Measurements from ENCODE around the gene MKLN1. TPM values are rescaled to one million over a fixed set of nuclear protein-coding genes. Genes with fewer than 3 reads are reported as not detected.

MKLN1 gene
- total and polyA plus RNA-seq, 10 of the 15 experiments (the other 5 are each of a cell fraction or from before 2014, with no cell fraction given): 13.6 to 55.8 (median 29.3) TPM

DNA sequence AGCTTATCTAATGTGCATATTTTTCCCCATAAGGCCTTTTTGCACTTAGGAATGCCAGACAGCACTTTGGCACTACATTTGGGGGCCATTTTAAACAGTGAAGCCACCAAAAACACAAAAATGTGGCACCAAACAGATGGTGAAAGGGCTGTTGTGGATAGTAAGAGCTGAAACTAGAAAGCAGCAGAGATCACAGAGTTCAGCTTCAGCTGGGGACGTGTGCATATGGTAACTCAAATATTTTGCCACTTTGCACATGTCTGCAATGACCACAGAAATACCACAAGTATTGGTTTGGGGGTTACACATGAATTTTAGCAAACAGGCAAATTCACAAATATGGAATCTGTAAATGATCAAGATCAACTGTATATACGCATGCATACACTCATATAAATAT is 155.9 kb downstream of the MKLN1 start:
- POLR2A ChIA-PET: interaction anchor here (0.6 to 1.3 kb wide), 2 partner anchors 20 to 417 kb away, joined by 3 to 6 read pairs; no protein-coding TSS in a partner anchor
- no peak for DNase-seq (ENCODE audit: low read depth, low spot score)
- intact Hi-C loops (cut with micrococcal nuclease; ENCODE audit: unreplicated experiment) (no loop called here), in situ Hi-C loops (cut with MboI) (no loop called here)
- CTCF ChIA-PET: interaction anchor here (0.9 to 3.0 kb wide), 4 partner anchors 10 to 30 kb away, joined by 3 to 14 read pairs (median 10); no protein-coding TSS in a partner anchor
- RAD21 ChIA-PET (ENCODE audit: unreplicated experiment): interaction anchor here (1.5 kb wide), 1 partner anchor 17 kb away, joined by 3 read pairs; no protein-coding TSS in a partner anchor
- Histone ChIP-seq H3K9ac (ENCODE audit: control insufficient read depth, insufficient read depth, low read length) (no peak overlapping the region), H3K79me2 (ENCODE audit: control insufficient read depth, insufficient read depth, low read length) (no peaks in the 10 kb centered on the region), H3K4me1 (ENCODE audit: control insufficient read depth, insufficient read depth, low read length) (peaks cover 18% of the 10 kb centered on the region), H3K36me3 (ENCODE audit: control insufficient read depth in 2 of 2, insufficient read depth in 2 of 2, low read length in 1 of 2) (no peaks in the 10 kb centered on the region), H3K27me3 (replicated peaks in 1 of 2; ENCODE audit: control insufficient read depth in 2 of 2, insufficient read depth in 2 of 2, low read length in 1 of 2) (no peaks in the 10 kb centered on the region), H3K27ac (ENCODE audit: control insufficient read depth, insufficient read depth) (no peak overlapping the region), H3K9me3 (replicated peaks; ENCODE audit: control insufficient read depth, insufficient read depth, low read length) (no peaks in the 10 kb centered on the region), H4K20me1 (ENCODE audit: control insufficient read depth, insufficient read depth) (no peaks in the 10 kb centered on the region), H3K4me3 (no peak overlapping the region), H3K4me2 (ENCODE audit: control insufficient read depth, insufficient read depth) (no peak overlapping the region), H2AFZ (ENCODE audit: control insufficient read depth, low read depth, low read length) (no peak overlapping the region)
- SMC1A ChIA-PET (ENCODE audit: uncharacterized antibody, unreplicated experiment): interaction anchor here (0.8 to 2.8 kb wide), 6 partner anchors 8 to 44 kb away, joined by 3 to 18 read pairs (median 4); no protein-coding TSS in a partner anchor
- TF ChIP-seq BHLHE40 (IDR thresholded peaks at IDR 0.05; ENCODE audit: borderline replicate concordance in 1 of 2, low read depth in 2 of 2, low read length in 1 of 2) (no peak), RUNX3 (IDR thresholded peaks at IDR 0.05; ENCODE audit: low read length) (peak; percentile 48)
- BruUV-seq (replicated peaks): no TSS peak
- ATAC-seq: peak; percentile 74
- whole genome bisulfite sequencing (ENCODE audit: insufficient coverage, insufficient replicate concordance, low lambda C conversion rate, missing lambda C conversion rate): 91% methylated on average over 2 of the region's 2 CpGs
- FAIRE-seq: no peak

DNA sequence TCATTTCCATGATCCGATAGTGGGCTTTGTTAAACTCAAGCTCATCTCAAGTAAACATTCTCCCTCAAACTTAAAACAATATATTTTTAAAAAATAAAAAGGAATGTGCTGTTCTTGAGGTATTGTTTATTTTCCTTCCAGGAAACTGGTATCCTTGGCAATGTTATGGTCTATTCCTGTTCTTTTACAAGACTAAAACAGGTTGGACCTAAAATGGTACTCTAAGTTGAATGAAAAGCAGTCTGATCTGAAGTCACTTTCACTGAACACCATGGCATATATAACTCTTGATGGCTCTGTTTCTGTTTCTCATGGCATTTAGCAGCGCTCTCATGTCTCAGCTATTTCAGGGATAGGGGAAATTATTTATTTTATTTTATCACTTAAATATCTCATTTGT is 158.7 kb downstream of the MKLN1 start:
- TF ChIP-seq KDM1A (IDR thresholded peaks at IDR 0.05; ENCODE audit: borderline replicate concordance): no peak
- TF ChIP-seq CEBPB (IDR thresholded peaks at IDR 0.05; ENCODE audit: borderline replicate concordance in 1 of 2, low read depth in 2 of 2, low read length in 2 of 2): no peak
- TF ChIP-seq, protein P1, sequence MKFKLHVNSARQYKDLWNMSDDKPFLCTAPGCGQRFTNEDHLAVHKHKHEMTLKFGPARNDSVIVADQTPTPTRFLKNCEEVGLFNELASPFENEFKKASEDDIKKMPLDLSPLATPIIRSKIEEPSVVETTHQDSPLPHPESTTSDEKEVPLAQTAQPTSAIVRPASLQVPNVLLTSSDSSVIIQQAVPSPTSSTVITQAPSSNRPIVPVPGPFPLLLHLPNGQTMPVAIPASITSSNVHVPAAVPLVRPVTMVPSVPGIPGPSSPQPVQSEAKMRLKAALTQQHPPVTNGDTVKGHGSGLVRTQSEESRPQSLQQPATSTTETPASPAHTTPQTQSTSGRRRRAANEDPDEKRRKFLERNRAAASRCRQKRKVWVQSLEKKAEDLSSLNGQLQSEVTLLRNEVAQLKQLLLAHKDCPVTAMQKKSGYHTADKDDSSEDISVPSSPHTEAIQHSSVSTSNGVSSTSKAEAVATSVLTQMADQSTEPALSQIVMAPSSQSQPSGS (IDR thresholded peaks at IDR 0.05; ENCODE audit: low read length): no peak
- no peak for TF ChIP-seq SUPT20H (IDR thresholded peaks at IDR 0.05; ENCODE audit: borderline replicate concordance, control insufficient read depth, low read depth, low read length)
- no peak for TF ChIP-seq ESRRA (IDR thresholded peaks at IDR 0.05; ENCODE audit: low read length)
- BruUV-seq (replicated peaks): no TSS peak
- intact Hi-C loops (cut with micrococcal nuclease; ENCODE audit: unreplicated experiment): no loop called here
- Histone ChIP-seq H3K4me3 (no peak overlapping the region), H3K9me3 (replicated peaks; ENCODE audit: control insufficient read depth, insufficient read depth, low read length) (no peaks in the 10 kb centered on the region), H3K4me2 (ENCODE audit: control insufficient read depth, insufficient read depth) (no peak overlapping the region), H3K4me1 (ENCODE audit: control insufficient read depth, insufficient read depth, low read length) (peaks cover 18% of the 10 kb centered on the region), H3K9ac (ENCODE audit: control insufficient read depth, insufficient read depth, low read length) (no peak overlapping the region), H3K79me2 (ENCODE audit: control insufficient read depth, insufficient read depth, low read length) (no peaks in the 10 kb centered on the region), H3K27me3 (replicated peaks in 1 of 2; ENCODE audit: control insufficient read depth in 2 of 2, insufficient read depth in 2 of 2, low read length in 1 of 2) (no peaks in the 10 kb centered on the region), H4K20me1 (ENCODE audit: control insufficient read depth, insufficient read depth) (no peaks in the 10 kb centered on the region), H3K36me3 (ENCODE audit: control insufficient read depth in 2 of 2, insufficient read depth in 2 of 2, low read length in 1 of 2) (no peaks in the 10 kb centered on the region), H3K27ac (ENCODE audit: control insufficient read depth, insufficient read depth) (no peak overlapping the region), H2AFZ (ENCODE audit: control insufficient read depth, low read depth, low read length) (no peak overlapping the region)
- RAD21 ChIA-PET (ENCODE audit: unreplicated experiment): no interaction called here
- in situ Hi-C loops (cut with MboI): no loop called here
- ATAC-seq (no peak), DNase-seq (ENCODE audit: low read depth, low spot score) (no peak), FAIRE-seq (no peak)
- CTCF ChIA-PET: interaction anchor here (1.7 kb wide), 1 partner anchor 9 kb away, joined by 8 read pairs; no protein-coding TSS in a partner anchor
- WGBS (ENCODE audit: insufficient coverage, insufficient replicate concordance, low lambda C conversion rate, missing lambda C conversion rate): 98% methylated on average over 2 of the region's 2 CpGs
- SMC1A ChIA-PET (ENCODE audit: uncharacterized antibody, unreplicated experiment): interaction anchor here (0.6 to 1.0 kb wide), 2 partner anchors 68 to 83 kb away, joined by 3 to 4 read pairs; no protein-coding TSS in a partner anchor
- POLR2A ChIA-PET: no interaction called here

Measured in GM12878 (cell line).